NT2/D1 (cell line): Measurements from ENCODE around the gene RAPGEF6.

Source experiments
- SUZ12 ChIP-seq: IDR thresholded peaks from 2 replicates; pipeline ENCODE4 v1.6.1; 2011; ENCODE audit not compliant: insufficient read length, insufficient read depth; ENCODE audit errors: extremely low read depth
- YY1 ChIP-seq: IDR thresholded peaks from 2 replicates; pipeline ENCODE4 v1.6.1; 2011; ENCODE audit not compliant: insufficient read length, insufficient read depth
- ZNF274 ChIP-seq: IDR thresholded peaks from 2 replicates; pipeline ENCODE4 v1.6.1; 2011; ENCODE audit warnings: mild to moderate bottlenecking, low read depth, low read length

DNA sequence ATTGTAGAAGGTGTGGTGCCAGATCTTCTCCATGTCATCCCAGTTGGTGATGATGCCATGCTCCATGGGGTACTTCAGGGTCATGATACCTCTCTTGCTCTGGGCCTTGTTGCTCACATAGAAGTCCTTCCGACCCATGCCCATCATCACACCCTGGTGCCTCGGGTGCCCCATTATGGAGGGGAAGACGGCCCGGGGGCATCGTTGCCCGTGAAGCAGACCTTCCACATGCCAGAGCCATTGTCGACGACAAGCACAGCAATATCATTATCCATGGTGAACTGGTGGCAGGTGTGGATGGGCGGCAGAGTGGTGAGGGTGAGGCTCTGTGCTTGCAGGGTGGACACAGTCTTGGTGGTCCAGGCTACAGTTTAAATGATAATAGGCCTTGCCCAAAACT is 24.8 kb upstream of the RAPGEF6 start:
- TF ChIP-seq SUZ12 (no peak), ZNF274 (no peak), YY1 (no peak)
